KMS-11 (cell line): ENCODE data around the gene ZAR1L.

Experiments
- H2AFZ ChIP-seq: fragments of 200-600 bp; sonication (generic); 2 replicates; pipeline ENCODE4 v1.6.1; 2016; ENCODE audit warnings: antibody characterized with exemption, mixed run types, low read depth
- H3K27ac ChIP-seq: fragments of 200-600 bp; sonication (generic); 2 replicates; pipeline ENCODE4 v1.6.1; 2016; ENCODE audit warnings: mild to moderate bottlenecking, mixed run types
- H3K27me3 ChIP-seq: fragments of 200-600 bp; sonication (generic); 2 replicates; pipeline ENCODE4 v1.6.1; 2017; ENCODE audit warnings: mild to moderate bottlenecking, low read depth, mixed run types, moderate library complexity; ENCODE audit not compliant: insufficient read depth
- H3K36me3 ChIP-seq: fragments of 200-600 bp; sonication (generic); 2 replicates; pipeline ENCODE4 v1.6.1; 2017; ENCODE audit warnings: mild to moderate bottlenecking, mixed run types; ENCODE audit not compliant: insufficient read depth
- H3K4me1 ChIP-seq: fragments of 200-600 bp; sonication (generic); 2 replicates; pipeline ENCODE4 v1.6.1; 2016; ENCODE audit warnings: mild to moderate bottlenecking, low read depth, mixed run types; ENCODE audit not compliant: poor library complexity, severe bottlenecking
- H3K4me2 ChIP-seq: fragments of 200-600 bp; sonication (generic); 2 replicates; pipeline ENCODE4 v1.7.0; 2016; ENCODE audit warnings: mild to moderate bottlenecking, mixed run types
- H3K4me3 ChIP-seq: fragments of 200-600 bp; sonication (generic); IDR thresholded peaks from 2 replicates; pipeline ENCODE4 v1.6.1; 2017; ENCODE audit warnings: low read depth, low read length, mixed read lengths; ENCODE audit not compliant: insufficient read depth
- H3K79me2 ChIP-seq: fragments of 200-600 bp; sonication (generic); 2 replicates; pipeline ENCODE4 v1.6.1; 2016; ENCODE audit warnings: low read depth, mixed run types; ENCODE audit not compliant: insufficient read depth
- H3K9ac ChIP-seq: fragments of 200-600 bp; sonication (generic); 2 replicates; pipeline ENCODE4 v1.6.1; 2016; ENCODE audit warnings: mild to moderate bottlenecking, mixed run types
- H4K20me1 ChIP-seq: fragments of 200-600 bp; sonication (generic); 2 replicates; pipeline ENCODE4 v1.6.1; 2016; ENCODE audit warnings: mild to moderate bottlenecking, mixed run types; ENCODE audit not compliant: insufficient read depth
- CTCF ChIP-seq: fragments of 200-600 bp; sonication (generic); conservative IDR thresholded peaks from 2 replicates; pipeline ENCODE4 v1.6.1; 2017; ENCODE audit warnings: low read depth, mild to moderate bottlenecking, antibody characterized with exemption, low read length, moderate library complexity, mixed read lengths

Gene ZAR1L

GRCh38 chr13:32259116-32259515 is 56.0 kb downstream of the ZAR1L start:
- Histone ChIP-seq H3K27ac (no peak overlapping the region), H2AFZ (no peak overlapping the region), H3K36me3 (no peaks in the 10 kb centered on the region), H3K79me2 (no peaks in the 10 kb centered on the region), H3K9ac (no peak overlapping the region), H3K4me3 (no peak overlapping the region), H3K4me2 (no peak overlapping the region), H3K27me3 (no peaks in the 10 kb centered on the region), H3K4me1 (no peaks in the 10 kb centered on the region), H4K20me1 (no peaks in the 10 kb centered on the region)
- no peak for TF ChIP-seq CTCF

GRCh38 chr13:32257649-32258048 is 57.5 kb downstream of the ZAR1L start:
- Histone ChIP-seq H3K4me1 (no peaks in the 10 kb centered on the region), H3K79me2 (no peaks in the 10 kb centered on the region), H3K9ac (no peak overlapping the region), H2AFZ (no peak overlapping the region), H3K36me3 (no peaks in the 10 kb centered on the region), H4K20me1 (no peaks in the 10 kb centered on the region), H3K4me3 (no peak overlapping the region), H3K27ac (no peak overlapping the region), H3K27me3 (no peaks in the 10 kb centered on the region), H3K4me2 (no peak overlapping the region)
- no peak for TF ChIP-seq CTCF

GRCh38 chr13:32256243-32256642 is 58.9 kb downstream of the ZAR1L start:
- no peak for TF ChIP-seq CTCF
- Histone ChIP-seq H3K79me2 (no peaks in the 10 kb centered on the region), H3K27me3 (no peaks in the 10 kb centered on the region), H3K9ac (no peak overlapping the region), H4K20me1 (no peaks in the 10 kb centered on the region), H3K27ac (no peak overlapping the region), H2AFZ (no peak overlapping the region), H3K4me2 (no peak overlapping the region), H3K4me1 (no peaks in the 10 kb centered on the region), H3K4me3 (no peak overlapping the region), H3K36me3 (no peaks in the 10 kb centered on the region)

- Histone ChIP-seq H3K4me3 (no peak overlapping the region), H3K27ac (no peak overlapping the region), H2AFZ (no peak overlapping the region), H3K4me1 (no peaks in the 10 kb centered on the region), H3K9ac (no peak overlapping the region), H3K79me2 (no peaks in the 10 kb centered on the region), H3K27me3 (no peaks in the 10 kb centered on the region), H3K36me3 (no peaks in the 10 kb centered on the region), H3K4me2 (no peak overlapping the region), H4K20me1 (no peaks in the 10 kb centered on the region)
- no peak for TF ChIP-seq CTCF
These were observed 59.4 kb downstream of the ZAR1L start for GRCh38 chr13:32255724-32256109.
